ENCODE results near the gene PPP1R18. TPM values are rescaled to one million over a fixed set of nuclear protein-coding genes. Genes with fewer than 3 reads are reported as not detected.
"Not testable (repeated sequence)": the region's sequence is repeated elsewhere in the genome, so short reads cannot be mapped to it uniquely, and the experiment has no call there.

PPP1R18 gene
- total RNA-seq, 1 donor from 2014 or later: 58.3 TPM

DNA sequence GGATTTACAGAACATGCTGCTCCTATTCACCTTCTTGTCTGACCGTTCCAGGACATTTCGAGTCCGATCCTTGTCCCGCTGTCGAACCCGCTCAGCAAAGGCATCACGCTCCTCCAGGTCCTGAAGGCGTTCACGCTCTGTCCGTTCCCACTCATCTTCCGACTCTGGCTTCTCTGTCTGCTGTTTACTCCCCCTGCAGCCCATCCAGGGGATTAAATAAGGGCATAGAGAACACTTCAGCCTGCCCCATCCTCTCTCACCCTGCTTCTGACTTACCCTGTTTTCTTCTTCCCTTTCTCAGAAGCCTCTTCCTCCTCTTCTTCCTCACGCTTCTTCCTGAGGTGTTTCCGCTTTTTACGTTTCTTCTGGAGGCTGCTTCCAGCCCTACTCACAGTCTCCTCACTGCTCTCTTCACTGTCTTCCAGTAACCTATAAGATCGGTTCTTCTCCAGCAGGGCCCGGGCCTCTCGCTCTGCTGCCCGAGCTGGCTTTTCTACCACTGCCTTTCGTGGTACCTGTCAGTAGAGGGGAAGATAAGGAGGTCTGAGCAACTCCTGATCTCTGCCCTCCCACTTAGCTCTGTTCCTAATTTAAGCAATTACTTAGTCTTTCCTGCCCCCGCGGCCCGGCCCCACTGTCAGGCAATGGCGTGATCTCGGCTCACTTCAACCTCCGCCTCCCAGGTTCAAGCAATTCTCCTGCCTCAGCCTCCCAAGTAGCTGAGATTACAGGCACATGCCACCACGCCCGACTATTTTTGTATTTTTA lies 15.5 kb downstream of the PPP1R18 start:
- DNase-seq (ENCODE audit: low read depth, low spot score): no peak

DNA sequence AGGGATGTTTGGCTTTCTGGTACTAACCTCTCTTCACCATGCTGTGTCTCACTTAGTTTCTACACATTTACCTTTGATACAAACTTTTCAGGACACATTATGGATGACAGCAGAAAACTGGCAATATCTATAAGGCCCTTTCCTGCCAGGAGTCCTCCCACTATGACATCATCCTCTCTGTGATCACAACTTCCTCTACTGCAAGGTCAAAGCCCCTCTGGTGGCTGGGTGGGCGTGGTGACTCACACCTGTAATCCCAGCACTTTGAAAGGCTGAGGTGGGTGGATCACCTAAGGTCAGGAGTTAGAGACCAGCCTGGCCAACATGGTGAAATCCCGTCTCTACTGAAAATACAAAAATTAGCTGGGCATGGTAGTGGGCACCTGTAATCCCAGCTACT lies 20.1 kb downstream of the PPP1R18 start:
- DNase-seq (ENCODE audit: low read depth, low spot score): not testable (repeated sequence)

DNA sequence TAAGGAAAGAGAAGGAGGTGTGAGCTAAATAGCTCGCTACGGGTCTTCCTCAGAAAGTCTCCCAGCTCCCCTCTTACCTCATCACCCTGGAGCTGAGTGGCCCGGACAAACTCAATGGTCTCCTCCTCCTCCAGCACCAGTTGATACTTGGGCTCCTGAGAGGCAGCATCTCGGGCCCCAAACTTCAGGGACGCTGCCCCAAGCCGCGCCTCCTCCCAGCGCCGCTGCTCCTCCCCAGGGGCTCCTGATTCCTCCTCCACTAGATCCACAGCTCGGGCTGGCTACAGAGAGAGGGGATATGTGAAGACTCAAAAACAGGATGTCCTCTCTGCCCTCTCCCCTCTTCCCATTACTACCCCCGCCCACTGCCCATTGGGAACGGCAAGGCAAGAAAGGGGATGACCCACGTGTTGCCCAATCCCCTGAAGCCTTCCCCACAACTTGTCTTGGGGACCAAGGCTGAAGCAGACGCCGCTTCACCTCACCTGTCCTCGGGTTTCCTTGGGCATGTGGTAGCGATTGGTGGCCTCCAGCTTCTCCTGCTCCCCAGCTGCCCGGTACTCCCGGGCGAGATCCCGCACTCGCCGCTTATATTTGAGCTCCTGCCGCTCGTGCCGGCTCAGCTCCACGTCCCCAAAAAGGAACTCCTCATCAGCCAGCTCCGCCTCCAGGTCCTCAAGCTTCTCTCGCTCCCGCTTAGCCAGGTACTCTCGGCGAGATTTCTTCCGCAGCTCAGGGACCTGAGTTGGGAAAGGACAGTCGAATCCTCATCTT lies 21.3 kb downstream of the PPP1R18 start:
- DNase-seq (ENCODE audit: low read depth, low spot score): no peak

DNA sequence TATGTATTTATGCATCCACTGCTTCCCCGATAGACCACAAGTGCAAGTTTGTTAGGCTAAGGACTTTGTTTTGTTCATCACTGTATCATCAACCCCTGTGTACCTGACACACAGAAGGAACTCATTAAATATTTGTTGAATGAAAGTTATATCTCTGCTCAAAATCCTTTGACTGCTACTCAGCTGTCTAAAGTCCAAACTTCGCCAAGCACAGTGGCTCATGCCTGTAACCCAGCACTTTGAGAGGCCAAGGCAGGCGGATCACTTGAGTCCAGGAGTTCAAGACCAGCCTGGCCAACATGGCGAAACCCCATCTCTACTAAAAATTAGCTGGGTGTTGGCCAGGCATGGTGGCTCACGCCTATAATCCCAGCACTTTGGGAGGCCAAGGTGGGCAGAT lies 28.5 kb downstream of the PPP1R18 start:
- not testable (repeated sequence) for DNase-seq (ENCODE audit: low read depth, low spot score)

DNA sequence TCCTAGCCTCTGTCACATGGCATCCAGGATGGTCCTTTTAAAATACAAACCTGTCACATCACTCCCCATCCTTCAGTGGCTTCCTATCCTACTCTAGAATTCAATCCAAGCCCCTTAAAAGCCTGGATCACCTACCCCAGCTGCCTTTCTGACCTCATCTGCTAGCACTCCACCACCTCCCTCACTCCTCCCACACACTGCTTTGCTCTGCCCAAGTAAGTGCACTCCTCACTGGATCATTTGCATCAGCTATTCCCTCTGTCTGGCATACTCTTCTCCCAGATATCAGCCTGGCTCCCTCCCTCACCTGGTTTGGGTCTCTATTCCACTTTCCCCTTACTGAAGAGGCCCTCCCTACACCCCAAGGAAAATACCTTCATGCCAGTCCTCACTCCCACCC lies 29.0 kb downstream of the PPP1R18 start:
- DNase-seq (ENCODE audit: low read depth, low spot score): no peak

DNA sequence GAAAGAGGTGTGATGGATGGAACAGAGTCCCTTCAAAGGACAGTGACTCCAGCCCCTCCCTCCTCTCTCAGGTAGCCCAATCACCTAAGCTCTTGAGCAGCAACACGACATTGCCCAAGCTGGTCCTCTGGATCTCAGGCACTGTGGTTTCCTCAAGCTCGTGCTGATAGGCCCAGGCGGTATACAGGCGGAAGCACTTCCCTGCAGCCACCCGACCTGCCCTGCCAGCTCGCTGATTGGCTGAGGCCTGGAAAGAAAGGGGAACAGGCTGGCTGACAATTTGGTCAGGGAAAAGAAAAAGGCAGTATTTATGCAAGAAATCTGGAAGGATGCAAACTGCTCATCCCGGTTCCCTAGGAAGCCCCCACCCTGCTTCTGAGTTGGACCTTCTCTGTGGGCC lies 29.9 kb downstream of the PPP1R18 start:
- DNase-seq (ENCODE audit: low read depth, low spot score): no peak

DNA sequence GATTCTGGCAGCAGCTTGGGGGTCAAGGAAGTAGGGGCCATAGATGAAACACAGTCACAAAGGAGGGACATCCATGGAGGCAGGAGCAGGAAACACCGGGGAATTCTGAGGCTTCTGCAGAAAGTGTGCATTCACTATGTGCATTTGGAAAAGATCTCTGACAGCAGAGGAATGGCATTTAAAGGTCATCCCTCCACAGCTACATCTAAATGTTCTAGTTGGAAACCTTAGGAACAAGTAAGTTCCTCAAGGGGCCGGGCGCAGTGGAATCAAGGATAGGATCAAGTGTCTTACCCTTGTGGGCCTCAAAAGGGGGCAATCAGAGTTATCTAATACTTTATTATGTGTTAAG lies 30.7 kb downstream of the PPP1R18 start:
- no peak for DNase-seq (ENCODE audit: low read depth, low spot score)

DNA sequence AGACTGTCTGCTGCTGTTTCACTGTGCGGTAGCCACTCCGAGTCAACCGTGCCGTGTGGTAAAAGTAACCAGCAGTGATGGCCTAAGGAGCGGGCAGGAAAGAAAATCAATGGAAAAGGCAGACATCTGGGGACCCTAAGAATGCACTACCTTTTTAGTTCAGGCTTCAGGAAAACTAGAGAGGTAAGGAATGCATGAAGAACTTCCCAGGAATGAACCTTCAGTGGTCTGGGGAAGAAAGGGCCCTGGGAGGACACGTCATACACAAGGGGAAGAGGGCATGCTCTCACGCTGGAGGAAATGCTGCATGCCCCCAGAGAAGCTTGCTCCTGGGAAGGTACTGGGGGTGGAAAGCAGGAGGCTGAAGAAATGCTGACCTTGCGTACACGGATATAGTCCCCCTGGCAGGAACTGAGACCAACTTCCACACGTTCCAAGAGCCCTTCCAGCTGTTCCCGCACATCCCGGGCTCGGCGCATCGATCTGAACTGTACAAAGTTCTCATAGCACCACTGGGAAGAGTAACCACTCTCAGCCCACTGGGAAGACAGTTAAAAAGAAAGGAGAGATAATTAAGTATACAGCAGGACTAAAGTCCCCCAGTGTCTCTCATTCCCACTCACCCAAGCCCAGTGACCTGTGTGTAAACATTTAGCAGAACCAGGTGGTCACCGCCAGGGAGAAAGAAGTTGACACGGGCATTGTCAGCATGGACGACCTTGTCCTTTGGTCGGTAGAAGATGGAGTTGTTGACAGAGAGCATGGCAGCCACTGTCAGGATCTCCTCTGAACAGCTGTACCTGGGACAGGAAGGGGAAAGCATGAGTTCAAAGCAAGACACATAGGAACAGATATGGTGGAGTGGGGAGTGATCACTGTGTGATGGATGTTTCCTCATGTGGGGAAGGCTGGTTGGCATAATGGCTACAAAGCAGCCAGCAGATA lies 31.4 kb downstream of the PPP1R18 start:
- DNase-seq (ENCODE audit: low read depth, low spot score): no peak

DNA sequence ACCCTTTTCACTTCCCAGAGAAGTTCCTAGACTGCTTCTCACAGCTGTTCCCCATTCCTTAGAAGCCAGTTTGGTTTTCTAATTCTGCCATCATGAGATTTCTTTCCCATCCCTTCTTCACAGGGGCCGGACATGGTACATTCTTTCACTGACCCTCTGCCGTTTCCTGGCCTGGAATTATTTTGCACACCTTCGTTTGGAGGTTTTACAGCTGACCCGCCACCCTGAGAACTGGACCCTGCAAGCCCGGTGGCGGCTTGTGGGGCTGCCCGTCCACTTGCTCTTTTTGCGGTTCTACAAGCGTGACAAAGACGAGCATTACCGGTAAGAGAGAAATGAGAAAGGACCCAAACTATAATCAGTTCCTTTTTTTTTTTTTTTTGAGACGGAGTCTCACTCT lies 35.3 kb downstream of the PPP1R18 start:
- no peak for DNase-seq (ENCODE audit: low read depth, low spot score)

DNA sequence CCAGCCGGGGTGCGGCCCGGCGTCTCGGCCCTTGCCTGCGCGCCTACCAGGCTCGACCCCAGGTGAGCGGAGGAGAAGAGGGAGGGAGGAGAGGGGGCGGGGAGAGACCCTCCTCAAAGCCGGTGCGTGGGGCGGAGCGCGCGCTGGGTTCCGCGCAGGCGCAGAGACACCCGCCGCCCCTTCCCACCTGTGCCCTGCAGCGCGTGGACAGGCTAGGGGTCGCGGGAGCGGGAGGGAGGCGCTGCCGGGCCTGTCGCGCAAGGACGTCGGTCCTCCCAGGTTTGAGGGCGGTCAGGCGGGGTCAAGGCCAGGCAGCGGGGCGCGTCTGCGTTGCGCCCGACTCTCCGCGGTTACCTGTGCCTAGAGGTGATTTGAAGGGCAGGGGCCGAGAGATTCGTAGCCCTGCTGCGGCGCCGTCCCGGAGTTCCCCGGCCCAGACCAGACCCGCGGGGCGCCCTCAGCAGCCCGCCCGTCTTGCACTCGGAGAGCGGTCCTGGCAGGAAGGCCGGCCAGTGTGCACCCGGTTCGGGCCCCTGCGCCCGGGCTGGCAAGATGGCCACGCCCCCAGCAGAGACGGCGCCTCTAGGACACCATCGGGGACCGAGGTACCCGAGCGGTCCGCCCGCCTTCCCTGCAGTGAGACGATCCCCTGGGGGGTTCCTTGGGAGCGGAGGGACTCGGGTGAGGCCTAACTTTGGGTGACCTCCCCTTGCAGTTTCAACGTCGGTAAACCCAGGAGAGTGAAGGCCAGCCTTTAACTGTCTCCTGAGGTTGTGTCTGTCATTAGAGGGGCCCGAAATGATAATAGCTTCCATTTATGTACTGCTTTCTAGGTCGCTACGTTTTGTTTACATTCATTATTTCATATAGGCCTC lies 39.0 kb downstream of the PPP1R18 start:
- DNase-seq (ENCODE audit: low read depth, low spot score): no peak

DNA sequence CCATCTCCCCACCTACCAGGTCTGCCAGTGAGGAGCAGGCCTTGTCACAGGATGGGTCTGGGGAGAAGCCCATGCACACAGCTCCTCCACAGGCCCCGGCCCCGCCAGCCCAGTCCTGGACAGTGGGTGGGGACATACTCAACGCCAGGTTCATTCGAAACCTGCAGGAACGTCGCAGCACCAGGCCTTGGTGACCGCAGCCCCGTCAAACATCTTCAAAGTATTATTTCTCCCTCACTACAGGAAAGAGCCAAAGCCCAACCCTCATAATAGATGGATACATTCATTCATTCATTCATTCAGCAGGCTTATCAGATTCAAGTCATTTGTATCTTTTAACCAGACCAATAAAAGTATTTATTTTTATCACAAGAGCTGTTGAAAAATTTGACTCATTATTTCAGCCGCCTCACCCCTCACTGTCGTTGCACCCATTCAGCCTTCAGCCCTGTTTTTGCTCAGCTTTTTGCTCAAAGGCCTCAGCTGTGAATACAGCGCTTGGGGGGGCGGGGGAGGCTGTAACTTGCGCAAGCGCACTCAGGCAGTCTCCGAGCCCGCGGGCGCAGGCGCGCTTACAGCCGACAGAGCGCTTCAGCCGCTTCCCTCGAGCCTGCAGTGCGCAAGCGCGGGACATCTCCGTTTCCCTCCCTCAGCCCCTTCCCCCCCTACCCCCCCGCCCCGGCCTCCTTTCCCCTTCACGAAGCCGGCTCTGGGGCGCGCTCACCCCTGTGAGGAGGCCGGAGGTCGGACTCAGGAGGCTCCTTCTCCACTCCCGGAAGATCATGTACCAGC lies 39.8 kb downstream of the PPP1R18 start, which contains the start of gene C6orf136:
Gene C6orf136 (plus strand): TSS at position 684 of the 792 bp plus-strand sequence. CDS start 99 bp downstream, at position 783.
- peak; percentile 66 for DNase-seq (ENCODE audit: low read depth, low spot score)

DNA sequence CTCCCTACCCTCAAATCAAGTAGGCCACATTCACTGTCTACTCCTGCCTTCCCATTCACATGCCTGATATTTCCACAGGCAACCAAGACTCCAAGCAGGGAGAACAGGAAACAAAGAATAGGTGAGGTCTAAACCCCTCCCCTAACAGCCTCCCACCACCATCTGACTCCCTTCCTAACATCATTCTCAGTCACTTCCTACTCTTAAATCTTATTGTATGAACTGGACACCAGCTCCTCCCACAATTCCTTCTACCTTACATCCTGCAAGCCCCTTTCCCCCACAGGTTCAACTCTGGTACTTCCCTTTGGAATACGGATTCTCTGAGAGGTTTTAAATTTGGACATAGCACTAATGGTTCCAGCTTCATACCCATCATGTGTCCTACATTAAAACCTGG lies 40.5 kb downstream of the PPP1R18 start:
- no peak for DNase-seq (ENCODE audit: low read depth, low spot score)

DNA sequence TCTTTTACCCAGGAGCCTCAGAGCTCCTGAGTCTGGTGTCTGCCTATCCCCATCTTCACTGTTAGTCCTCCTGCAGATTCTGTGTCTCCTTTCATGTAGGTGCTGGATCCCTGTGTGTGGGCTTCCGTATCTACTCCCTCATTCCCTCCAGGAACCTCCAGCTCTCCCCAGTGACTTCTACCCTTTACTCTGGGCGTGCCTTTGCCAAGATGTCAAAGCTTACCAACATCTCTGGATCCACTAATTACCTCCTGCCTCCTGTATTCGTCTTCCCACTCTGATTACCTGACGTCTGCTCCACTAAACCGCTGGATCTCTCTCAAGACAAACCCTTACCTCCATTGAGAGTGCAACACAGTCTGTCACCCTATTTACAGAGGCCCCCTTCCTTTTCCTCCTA lies 41.7 kb downstream of the PPP1R18 start:
- DNase-seq (ENCODE audit: low read depth, low spot score): no peak

DNA sequence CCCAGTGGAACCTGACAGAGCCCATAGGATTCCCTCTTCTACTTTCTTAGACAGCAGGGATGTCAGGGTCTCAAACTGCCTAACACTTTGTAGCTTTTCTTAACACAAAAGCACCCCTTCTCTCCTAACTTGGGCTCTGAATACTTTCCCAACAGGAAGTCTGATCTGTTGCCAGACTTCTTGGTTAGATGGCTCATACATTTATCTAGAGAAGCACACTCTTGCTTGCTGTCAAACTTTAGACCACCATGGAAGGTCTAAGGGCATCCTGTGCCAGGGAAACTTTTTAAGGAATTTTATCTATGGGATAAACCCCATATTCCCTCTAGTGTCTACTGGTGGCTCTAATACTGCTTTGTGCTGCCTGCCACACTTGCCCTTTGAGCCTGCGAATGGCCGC lies 42.8 kb downstream of the PPP1R18 start:
- no peak for DNase-seq (ENCODE audit: low read depth, low spot score)

DNA sequence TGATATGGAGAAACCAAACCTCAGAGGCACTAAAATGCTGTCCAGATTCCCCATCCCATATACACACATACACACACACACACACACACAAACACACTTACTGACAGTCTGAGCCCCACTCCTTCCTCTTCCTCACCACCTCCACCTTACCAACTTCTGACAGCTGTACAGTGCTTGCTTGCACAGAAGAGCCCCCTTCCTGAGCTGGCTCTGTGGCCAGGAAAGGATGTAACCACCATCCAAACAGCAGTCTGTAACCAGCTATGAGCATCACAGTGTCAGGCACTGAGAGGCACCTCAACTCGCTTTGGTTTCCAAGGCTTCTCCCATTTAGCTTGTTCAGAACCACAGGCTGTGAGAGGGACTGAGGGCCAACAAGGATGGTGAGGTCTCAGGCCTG lies 45.4 kb downstream of the PPP1R18 start:
- DNase-seq (ENCODE audit: low read depth, low spot score): no peak

DNA sequence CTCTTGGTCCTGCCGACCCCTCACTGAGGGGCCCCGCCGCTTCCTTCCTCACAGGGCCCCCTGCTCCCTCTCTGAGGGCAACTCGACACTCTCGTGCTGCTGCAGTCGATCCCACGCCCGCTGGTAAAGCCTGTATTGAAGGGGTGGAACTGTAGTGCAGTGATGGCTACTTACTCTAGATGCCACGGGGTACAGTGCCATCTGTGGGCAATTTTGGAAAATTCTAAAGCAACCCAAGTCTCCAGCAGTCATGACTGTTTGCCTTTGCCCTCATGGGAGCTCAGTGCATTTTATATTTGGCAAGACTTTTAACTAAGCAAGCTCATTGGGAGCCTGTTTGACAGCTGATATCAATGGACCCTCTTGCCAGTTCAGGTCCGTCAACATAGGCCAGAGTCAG lies 46.0 kb downstream of the PPP1R18 start:
- no peak for DNase-seq (ENCODE audit: low read depth, low spot score)

DNA sequence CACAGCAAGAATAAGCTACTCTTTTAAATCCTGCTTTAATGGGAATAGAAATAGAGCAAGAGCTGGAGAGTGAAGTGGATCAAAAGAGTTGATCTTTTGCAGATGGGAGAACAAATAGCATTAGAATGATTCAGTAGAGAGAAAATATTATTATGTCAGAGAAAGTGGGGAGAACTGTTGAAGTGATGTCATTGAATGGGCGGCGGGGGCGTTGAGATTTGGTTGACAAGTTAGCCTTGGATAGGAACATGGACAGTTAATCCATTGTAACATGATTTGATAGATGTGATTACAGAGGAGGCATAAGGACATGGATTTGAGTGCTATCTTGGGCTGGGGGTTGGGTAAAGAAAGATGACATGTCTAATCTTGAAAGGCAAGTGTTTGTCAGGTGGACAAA lies 50.6 kb downstream of the PPP1R18 start:
- no peak for DNase-seq (ENCODE audit: low read depth, low spot score)

DNA sequence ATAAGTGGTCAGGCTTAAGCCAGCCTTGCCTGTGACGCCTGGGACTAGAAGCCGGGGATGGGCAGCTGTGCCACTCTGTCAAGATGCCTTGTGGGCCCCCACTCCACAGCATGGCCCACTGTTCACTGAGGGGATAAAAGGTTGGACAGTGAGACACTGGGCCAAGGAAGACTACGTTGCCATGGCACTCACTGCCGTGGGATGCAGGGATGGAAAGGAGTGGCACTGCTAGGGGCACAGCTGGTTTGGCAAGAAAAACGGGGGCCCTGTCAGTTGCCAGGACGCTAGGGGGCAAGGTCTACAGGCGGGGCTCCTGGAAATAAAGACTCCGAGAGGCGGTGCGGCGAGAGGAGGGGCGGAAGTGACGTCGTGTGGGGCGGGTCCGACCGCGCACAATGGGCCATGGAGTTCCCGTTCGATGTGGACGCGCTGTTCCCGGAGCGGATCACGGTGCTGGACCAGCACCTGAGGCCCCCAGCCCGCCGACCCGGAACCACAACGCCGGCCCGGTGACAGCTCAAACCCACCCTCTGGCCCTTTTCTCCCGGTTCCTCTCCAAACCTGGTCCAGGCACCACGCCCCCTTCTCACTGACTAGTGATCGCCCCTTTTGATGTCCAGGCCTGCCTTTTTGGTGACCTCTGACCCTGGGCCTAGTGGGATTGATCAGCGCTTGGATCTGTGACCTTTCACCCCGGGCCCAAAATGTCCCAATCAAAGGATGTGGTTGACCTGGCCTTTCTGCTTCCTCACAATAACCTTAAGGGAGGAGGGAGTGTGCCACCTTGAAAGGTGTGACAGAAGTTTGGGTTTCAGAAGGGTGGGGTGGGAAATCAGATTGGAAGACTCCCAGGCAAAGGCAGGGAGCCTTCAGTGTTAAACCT lies 59.7 kb downstream of the PPP1R18 start, which contains the start of gene ATAT1:
Gene ATAT1 (plus strand): TSS at position 391 of the 883 bp plus-strand sequence.
- DNase-seq (ENCODE audit: low read depth, low spot score): peak; percentile 58

Measured in pulmonary artery endothelial cell (primary cell).